Esophagus muscularis mucosa (tissue), 4 donors: ENCODE measurements around the gene INPP5A. TPM values are rescaled to one million over a fixed set of nuclear protein-coding genes. Genes with fewer than 3 reads are reported as not detected.
A peak's percentile ranks its signal among the peaks of the same experiment; 100 is the strongest.

Experiments used
- DNase-seq: peaks from one replicate; pipeline ENCODE4 v3.0.0-alpha.2; 2017; ENCODE audit errors: extremely low spot score
- H3K27ac ChIP-seq, 4 donors: fragments of 200-600 bp; sonication (generic); replicated peaks in 1 of 4; 1 replicate in 3 of 4; 2 replicates in 1 of 4; pipeline ENCODE4 v1.5.1; 2016 to 2019; ENCODE audit warnings: mild to moderate bottlenecking in 1 of 4
- H3K27me3 ChIP-seq, 4 donors: fragments of 200-600 bp; sonication (generic); one replicate each; pipeline versions ENCODE4 v1.5.1 to v1.6.0; 2016 to 2019
- H3K36me3 ChIP-seq, 4 donors: fragments of 200-600 bp; sonication (generic); one replicate each; pipeline ENCODE4 v1.5.1; 2016 to 2019
- H3K4me1 ChIP-seq, 4 donors: fragments of 200-600 bp; sonication (generic); one replicate each; pipeline ENCODE4 v1.5.1; 2016 to 2019
- H3K4me3 ChIP-seq, 4 donors: fragments of 200-600 bp; sonication (generic); 1 replicate in 2 of 4; 2 replicates in 2 of 4; pipeline ENCODE4 v1.5.1; 2016 to 2019; ENCODE audit warnings: mild to moderate bottlenecking in 4 of 4, moderate library complexity in 1 of 4
- H3K9me3 ChIP-seq, 4 donors: fragments of 200-600 bp; sonication (generic); 1 replicate in 3 of 4; 2 replicates in 1 of 4; pipeline ENCODE4 v1.5.1; 2016 to 2019
- CTCF ChIP-seq, 3 experiments: fragments of 200-600 bp in 2 of 3; fragments of 450-650 bp in 1 of 3; sonication (generic) in 2 of 3; IDR thresholded peaks; one replicate each; pipeline ENCODE4 v1.5.1; 2017 to 2019; ENCODE audit warnings: antibody characterized with exemption in 3 of 3, mild to moderate bottlenecking in 2 of 3, moderate library complexity in 1 of 3
- EP300 ChIP-seq: sonication (generic); formaldehyde crosslinking; IDR thresholded peaks from one replicate; pipeline ENCODE4 v1.6.1; 2017; ENCODE audit warnings: antibody characterized with exemption
- POLR2A ChIP-seq: fragments of 450-650 bp; IDR thresholded peaks from one replicate; pipeline ENCODE4 v1.6.1; 2017; ENCODE audit warnings: antibody characterized with exemption, moderate library complexity, mild to moderate bottlenecking, low read depth
- POLR2AphosphoS5 ChIP-seq, 2 donors: sonication (generic); formaldehyde crosslinking; IDR thresholded peaks; one replicate each; pipeline ENCODE4 v1.6.1; 2017; ENCODE audit warnings: antibody characterized with exemption in 2 of 2
- WGBS: methylation state at CpG from one replicate; pipeline ENCODE4 v1.1.5; 2018; 5-methylcytosine and 5-hydroxymethylcytosine counted together
- intact Hi-C: fragments of 100-400 bp; cut with DNase I; formaldehyde crosslinking; loops from one replicate; pipeline ENCODE4 v1.15.1; 2023
- total RNA-seq, 4 donors: library from RNA; depleted of rRNA; stranded (reverse); fragments of >200 nt; gene quantifications; one replicate each; pipeline versions ENCODE4 v1.1.0 to v1.2.1, GENCODE V29; 2016

INPP5A gene
- total RNA-seq, 4 donors from 2014 or later: 234 to 301 (median 245) TPM

GRCh38 chr10:132615341-132616169, 78.0 kb downstream of the INPP5A start:
- H3K36me3 ChIP-seq: peaks cover 0 to 19% (median 5%) of the 10 kb centered on the region in 4 donors
- intact Hi-C loops: no loop called here
- no peaks in the 10 kb centered on the region for H3K27me3 ChIP-seq
- peaks cover 0 to 79% (median 68%) of the 10 kb centered on the region in 4 donors for H3K4me1 ChIP-seq
- WGBS: 100% methylated on average over 5 of the region's 22 CpGs
- H3K4me3 ChIP-seq: no peak overlapping the region
- DNase-seq: no peak
- TF ChIP-seq POLR2A (no peak), CTCF (IDR thresholded peaks at IDR 0.05) (no peak), EP300 (no peak), POLR2AphosphoS5 (IDR thresholded peaks at IDR 0.05) (no peak)
- peak overlapping the region in 1 of 4 donors; percentile 12 for H3K27ac ChIP-seq
- H3K9me3 ChIP-seq: peaks cover 0 to 14% (median 7%) of the 10 kb centered on the region in 4 donors

DNA sequence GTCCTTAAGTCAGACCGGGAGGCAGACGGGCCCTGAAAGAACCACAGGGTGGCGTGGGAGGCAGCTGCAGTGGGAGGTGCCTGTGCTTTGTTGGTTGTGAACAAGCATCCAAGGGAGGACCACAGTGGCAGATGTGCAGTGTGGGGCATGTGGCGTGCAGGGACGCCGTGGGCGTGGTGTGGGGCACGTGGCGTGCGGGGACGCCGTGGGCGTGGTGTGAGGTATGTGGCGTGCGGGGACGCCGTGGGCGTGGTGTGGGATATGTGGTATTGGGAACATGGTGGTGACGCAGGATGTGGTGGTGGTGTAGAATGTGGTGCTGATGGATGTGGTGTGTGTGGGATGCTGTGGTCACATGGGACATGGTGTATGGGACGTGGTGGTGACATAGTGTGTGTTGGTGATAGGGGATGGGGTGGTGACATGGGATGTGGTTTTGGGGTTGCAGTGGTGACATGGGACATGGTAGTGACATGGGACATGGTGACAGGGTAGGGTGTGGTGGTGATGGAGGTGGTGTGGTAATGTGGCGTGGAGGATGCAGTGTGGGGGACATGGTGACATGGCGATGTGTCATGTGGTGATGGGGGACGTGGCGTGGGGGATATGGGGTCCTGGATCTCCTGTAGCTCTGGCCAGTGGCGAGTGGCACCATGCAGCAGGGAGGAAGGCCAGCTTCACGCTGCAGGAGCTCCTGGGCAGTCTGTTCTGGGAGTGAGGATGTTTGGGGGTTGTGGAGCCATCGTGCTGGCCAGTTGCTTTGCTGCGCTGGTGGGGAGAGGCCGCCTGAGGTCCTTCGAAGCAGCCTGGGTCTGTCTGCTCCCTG, 78.8 kb downstream of the INPP5A start:
- no peak overlapping the region for H3K4me3 ChIP-seq
- intact Hi-C loops: no loop called here
- peaks cover 0 to 70% (median 60%) of the 10 kb centered on the region in 4 donors for H3K4me1 ChIP-seq
- H3K27me3 ChIP-seq: no peaks in the 10 kb centered on the region
- no peak for DNase-seq
- peaks cover 0 to 18% (median 7%) of the 10 kb centered on the region in 4 donors for H3K9me3 ChIP-seq
- peak overlapping the region in 2 of 4 donors; percentile 12 to 24 for H3K27ac ChIP-seq
- H3K36me3 ChIP-seq: peaks cover 0 to 19% (median 5%) of the 10 kb centered on the region in 4 donors
- TF ChIP-seq CTCF (IDR thresholded peaks at IDR 0.05): no peak
- no peak for TF ChIP-seq EP300
- TF ChIP-seq POLR2AphosphoS5 (IDR thresholded peaks at IDR 0.05): no peak
- TF ChIP-seq POLR2A: no peak
- WGBS: 91% methylated on average over 29 of the region's 30 CpGs

DNA sequence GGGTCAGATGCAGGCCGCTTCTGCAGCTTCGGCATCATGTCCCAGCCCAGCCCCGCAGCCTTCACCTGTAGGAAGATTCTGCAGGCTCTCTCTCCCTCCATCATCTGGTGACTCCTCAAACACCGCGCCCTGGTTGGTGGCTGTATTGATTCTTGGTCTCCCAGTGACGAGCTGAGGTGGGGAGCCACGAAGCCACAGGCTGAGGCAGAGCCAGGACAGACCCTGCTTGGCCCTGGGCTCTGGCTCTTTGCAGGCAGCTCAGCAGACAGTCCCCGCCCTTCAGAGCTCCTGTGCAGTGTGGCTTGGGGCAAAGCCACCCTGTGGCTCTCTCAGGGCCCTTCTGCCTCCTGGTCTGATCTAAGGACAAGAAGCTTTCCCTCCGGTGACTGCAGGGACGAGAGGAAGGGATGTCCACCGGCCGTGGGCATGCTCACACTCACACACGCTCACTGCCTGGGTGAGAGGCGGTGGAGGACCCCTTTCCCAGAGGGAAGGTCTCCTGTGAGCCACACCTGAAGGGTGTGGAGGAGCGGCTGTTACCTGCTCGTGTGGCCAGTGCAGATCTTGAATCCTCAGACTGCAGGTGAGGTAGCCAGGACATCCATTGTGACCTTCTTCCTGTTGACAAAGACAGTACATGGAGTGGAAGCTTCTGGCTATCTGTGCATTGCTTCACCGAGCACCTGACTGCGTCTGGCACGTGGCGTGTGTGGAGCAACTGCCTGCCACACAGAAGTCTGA, 79.6 kb downstream of the INPP5A start:
- intact Hi-C loops: no loop called here
- H3K4me3 ChIP-seq: no peak overlapping the region
- DNase-seq: no peak
- peaks cover 0 to 19% (median 5%) of the 10 kb centered on the region in 4 donors for H3K36me3 ChIP-seq
- TF ChIP-seq EP300: no peak
- TF ChIP-seq POLR2AphosphoS5 (IDR thresholded peaks at IDR 0.05): peak in 1 of 2 donors; percentile 62
- no peak for TF ChIP-seq POLR2A
- no peak for TF ChIP-seq CTCF (IDR thresholded peaks at IDR 0.05)
- WGBS: 62% methylated on average over 12 of the region's 20 CpGs
- peaks cover 0 to 18% (median 7%) of the 10 kb centered on the region in 4 donors for H3K9me3 ChIP-seq
- no peaks in the 10 kb centered on the region for H3K27me3 ChIP-seq
- peak overlapping the region; percentile 10 to 62 (median 24) for H3K27ac ChIP-seq
- H3K4me1 ChIP-seq: peaks cover 0 to 62% (median 52%) of the 10 kb centered on the region in 4 donors

DNA sequence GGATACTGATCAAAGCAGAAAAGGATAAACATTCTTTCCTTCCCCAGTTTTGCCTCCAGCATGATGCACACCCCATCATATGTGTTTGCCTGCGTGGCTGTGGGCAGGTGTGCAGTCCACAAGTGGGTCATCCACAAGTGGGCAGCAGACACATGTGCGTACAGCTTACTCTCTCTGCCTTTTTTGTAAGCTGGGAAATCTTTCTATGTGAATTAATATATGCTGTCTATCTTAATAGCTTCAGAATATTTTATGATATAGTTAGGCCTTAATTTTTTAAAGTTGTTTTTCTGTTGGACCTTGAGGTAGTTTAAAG, 80.1 kb downstream of the INPP5A start:
- intact Hi-C loops: no loop called here
- WGBS: 80% methylated on average over 2 of the region's 2 CpGs
- Histone ChIP-seq H3K4me3 (no peak overlapping the region), H3K36me3 (peaks cover 0 to 19% (median 5%) of the 10 kb centered on the region in 4 donors), H3K27me3 (no peaks in the 10 kb centered on the region), H3K4me1 (peaks cover 0 to 57% (median 47%) of the 10 kb centered on the region in 4 donors), H3K27ac (peak overlapping the region in 2 of 4 donors; percentile 45 to 62), H3K9me3 (peaks cover 0 to 18% (median 7%) of the 10 kb centered on the region in 4 donors)
- TF ChIP-seq CTCF (IDR thresholded peaks at IDR 0.05) (peak in 2 of 3 experiments; percentile 16 to 20), EP300 (no peak)
- no peak for DNase-seq
